Gastrocnemius medialis (tissue), 4 donors: ENCODE measurements around the gene MYMX. TPM values are rescaled to one million over a fixed set of nuclear protein-coding genes. Genes with fewer than 3 reads are reported as not detected.

Experiments
- ATAC-seq, 2 donors: fragments of 150-250 bp; one replicate each; pipeline ENCODE4 v1.9.1; 2016
- DNase-seq, 2 donors: peaks; one replicate each; pipeline ENCODE4 v3.0.0-alpha.2; 2019
- H3K27ac ChIP-seq, 4 donors: fragments of 200-600 bp; sonication (generic); 1 replicate in 1 of 4; 2 replicates in 3 of 4; pipeline ENCODE4 v1.5.1; 2016 to 2018; ENCODE audit warnings: mild to moderate bottlenecking in 2 of 4, moderate library complexity in 1 of 4
- H3K27me3 ChIP-seq, 3 donors: fragments of 200-600 bp; sonication (generic) in 2 of 3; 1 replicate in 1 of 3; 2 replicates in 2 of 3; pipeline versions ENCODE4 v1.5.1 to v1.6.0; 2016 to 2019; ENCODE audit warnings: mild to moderate bottlenecking in 1 of 3, moderate library complexity in 1 of 3
- H3K36me3 ChIP-seq, 2 donors: fragments of 200-600 bp; sonication (generic) in 1 of 2; one replicate each; pipeline ENCODE4 v1.5.1; 2017 to 2018
- H3K4me1 ChIP-seq, 2 donors: fragments of 200-600 bp; sonication (generic) in 1 of 2; one replicate each; pipeline ENCODE4 v1.5.1; 2016 to 2017; ENCODE audit warnings: mild to moderate bottlenecking in 2 of 2
- H3K4me3 ChIP-seq, 4 donors: fragments of 200-600 bp; sonication (generic) in 3 of 4; 1 replicate in 1 of 4; 2 replicates in 3 of 4; pipeline ENCODE4 v1.5.1; 2016 to 2019; ENCODE audit warnings: mild to moderate bottlenecking in 2 of 4
- H3K9me3 ChIP-seq, 3 donors: fragments of 200-600 bp; sonication (generic) in 2 of 3; 1 replicate in 1 of 3; 2 replicates in 2 of 3; pipeline ENCODE4 v1.5.1; 2016 to 2019
- CTCF ChIP-seq, 5 experiments: fragments of 450-650 bp in 3 of 5; fragments of 200-600 bp in 2 of 5; sonication (generic) in 2 of 5; IDR thresholded peaks in 4 of 5; conservative IDR thresholded peaks in 1 of 5; 1 replicate in 4 of 5; 2 replicates in 1 of 5; pipeline ENCODE4 v1.5.1; 2016 to 2019; ENCODE audit warnings: antibody characterized with exemption in 5 of 5, mild to moderate bottlenecking in 3 of 5, moderate library complexity in 3 of 5
- POLR2A ChIP-seq, 2 donors: fragments of 450-650 bp; IDR thresholded peaks; one replicate each; pipeline ENCODE4 v1.6.1; 2017; ENCODE audit warnings: antibody characterized with exemption in 2 of 2, mild to moderate bottlenecking in 2 of 2, moderate library complexity in 2 of 2
- in situ Hi-C, 4 donors: fragments of 200-750 bp; cut with MboI; loops; one replicate each; pipeline versions ENCODE4 v1.15.0 to v1.8.0; 2017; ENCODE audit warnings: low sequenced_read_pairs in 4 of 4
- intact Hi-C: fragments of 100-400 bp; cut with DNase I; formaldehyde crosslinking; loops from one replicate; pipeline ENCODE4 v1.15.1; 2023; ENCODE audit warnings: low total_unique reads
- total RNA-seq, 4 donors: library from RNA; depleted of rRNA; stranded (reverse); fragments of >200 nt; gene quantifications; one replicate each; pipeline versions ENCODE4 v1.1.0 to v1.2.3, GENCODE V29; 2016

MYMX gene
- total RNA-seq, 4 donors from 2014 or later = not detected

GRCh38 chr6:44234101-44235025, 17.6 kb downstream of the MYMX start:
- H3K9me3 ChIP-seq = no peaks in the 10 kb centered on the region
- TF ChIP-seq CTCF (IDR thresholded peaks at IDR 0.05 in 4 of 5, conservative IDR thresholded peaks at IDR 0.05 in 1 of 5) (peak; percentile 81 to 93 (median 90)), POLR2A (IDR thresholded peaks at IDR 0.05) (peak in 1 of 2 donors; percentile 26)
- no peaks in the 10 kb centered on the region for H3K27me3 ChIP-seq
- H3K4me1 ChIP-seq = peaks cover 53 to 56% of the 10 kb centered on the region in 2 donors
- peak; percentile 44 to 50 for ATAC-seq
- in situ Hi-C loops = loop anchor here in 3 of 4 donors (5.0 to 25.0 kb wide), 3 partner anchors 60 to 122 kb away; no protein-coding TSS in a partner anchor
- peak; percentile 75 to 95 for DNase-seq
- intact Hi-C loops = loop anchor here (1.0 to 5.0 kb wide), 4 partner anchors 13 to 127 kb away; partner anchors contain the start of gene SLC35B2
- H3K27ac ChIP-seq = peak overlapping the region; percentile 95 to 99 (median 98)
- peaks cover 0 to 8% of the 10 kb centered on the region in 2 donors for H3K36me3 ChIP-seq
- no peak overlapping the region for H3K4me3 ChIP-seq

GRCh38 chr6:44235269-44235668, 18.5 kb downstream of the MYMX start:
- in situ Hi-C loops (loop anchor here in 3 of 4 donors (5.0 to 25.0 kb wide), 3 partner anchors 60 to 123 kb away; no protein-coding TSS in a partner anchor), intact Hi-C loops (loop anchor here (5.0 kb wide), 1 partner anchor 128 kb away; no protein-coding TSS in a partner anchor)
- H3K27me3 ChIP-seq = no peaks in the 10 kb centered on the region
- H3K36me3 ChIP-seq = peaks cover 0 to 8% of the 10 kb centered on the region in 2 donors
- peak overlapping the region; percentile 95 to 99 (median 98) for H3K27ac ChIP-seq
- ATAC-seq (no peak), DNase-seq (no peak)
- H3K4me3 ChIP-seq = no peak overlapping the region
- H3K9me3 ChIP-seq = no peaks in the 10 kb centered on the region
- H3K4me1 ChIP-seq = peaks cover 44 to 47% of the 10 kb centered on the region in 2 donors
- TF ChIP-seq POLR2A (IDR thresholded peaks at IDR 0.05) (no peak), CTCF (IDR thresholded peaks at IDR 0.05 in 4 of 5, conservative IDR thresholded peaks at IDR 0.05 in 1 of 5) (no peak)

GRCh38 chr6:44235891-44236516, 19.3 kb downstream of the MYMX start:
- intact Hi-C loops = loop anchor here (5.0 kb wide), 1 partner anchor 129 kb away; no protein-coding TSS in a partner anchor
- DNase-seq (no peak), ATAC-seq (no peak)
- Histone ChIP-seq H3K27me3 (no peaks in the 10 kb centered on the region), H3K36me3 (peaks cover 0 to 8% of the 10 kb centered on the region in 2 donors), H3K4me1 (peaks cover 40 to 47% of the 10 kb centered on the region in 2 donors), H3K4me3 (no peak overlapping the region), H3K27ac (peak overlapping the region; percentile 95 to 99 (median 98)), H3K9me3 (no peaks in the 10 kb centered on the region)
- in situ Hi-C loops = loop anchor here in 3 of 4 donors (5.0 to 25.0 kb wide), 3 partner anchors 61 to 124 kb away; no protein-coding TSS in a partner anchor
- no peak for TF ChIP-seq CTCF (IDR thresholded peaks at IDR 0.05 in 4 of 5, conservative IDR thresholded peaks at IDR 0.05 in 1 of 5)
- no peak for TF ChIP-seq POLR2A (IDR thresholded peaks at IDR 0.05)

GRCh38 chr6:44237021-44237812, 20.5 kb downstream of the MYMX start:
- Histone ChIP-seq H3K4me3 (peak overlapping the region; percentile 68 to 83 (median 74)), H3K27ac (peak overlapping the region; percentile 95 to 99 (median 98)), H3K4me1 (peaks cover 40 to 47% of the 10 kb centered on the region in 2 donors), H3K36me3 (peaks cover 0 to 1% of the 10 kb centered on the region in 2 donors), H3K27me3 (no peaks in the 10 kb centered on the region), H3K9me3 (no peaks in the 10 kb centered on the region)
- ATAC-seq (peak; percentile 81 to 83), DNase-seq (peak; percentile 96 to 98)
- TF ChIP-seq CTCF (IDR thresholded peaks at IDR 0.05 in 4 of 5, conservative IDR thresholded peaks at IDR 0.05 in 1 of 5) (no peak), POLR2A (IDR thresholded peaks at IDR 0.05) (no peak)
- in situ Hi-C loops = loop anchor here in 3 of 4 donors (5.0 to 25.0 kb wide), 3 partner anchors 62 to 125 kb away; no protein-coding TSS in a partner anchor
- intact Hi-C loops = loop anchor here (1.0 to 5.0 kb wide), 2 partner anchors 10 to 130 kb away; partner anchors contain the start of gene HSP90AB1
